Measurements from ENCODE around the gene WDR88. TPM values are rescaled to one million over a fixed set of nuclear protein-coding genes. Genes with fewer than 3 reads are reported as not detected.

WDR88 gene
- polyA plus RNA-seq, 2 of the 4 experiments (the other 2 are of a cell fraction) = 0.04 TPM; not detected in 1

GRCh38 chr19:33157906-33158305 lies 26.0 kb downstream of the WDR88 start:
- no peak overlapping the region for H3K4me3 ChIP-seq
- TF ChIP-seq JUN (IDR thresholded peaks at IDR 0.05) (no peak), JUNB (IDR thresholded peaks at IDR 0.05) (no peak), MAFK (IDR thresholded peaks at IDR 0.05; ENCODE audit: partially characterized antibody) (no peak), KDM5A (IDR thresholded peaks at IDR 0.05) (no peak), HOXB13 (CRISPR knock-in tag; IDR thresholded peaks at IDR 0.05; ENCODE audit: low read depth) (no peak), EHF (CRISPR knock-in tag; IDR thresholded peaks at IDR 0.05) (no peak), SREBF2 (IDR thresholded peaks at IDR 0.05) (no peak), CBX2 (IDR thresholded peaks at IDR 0.05; ENCODE audit: borderline replicate concordance, low read depth) (no peak), HDAC2 (IDR thresholded peaks at IDR 0.05) (no peak), ZNF302 (CRISPR knock-in tag; IDR thresholded peaks at IDR 0.05) (no peak)
- TF ChIP-seq, protein P1, sequence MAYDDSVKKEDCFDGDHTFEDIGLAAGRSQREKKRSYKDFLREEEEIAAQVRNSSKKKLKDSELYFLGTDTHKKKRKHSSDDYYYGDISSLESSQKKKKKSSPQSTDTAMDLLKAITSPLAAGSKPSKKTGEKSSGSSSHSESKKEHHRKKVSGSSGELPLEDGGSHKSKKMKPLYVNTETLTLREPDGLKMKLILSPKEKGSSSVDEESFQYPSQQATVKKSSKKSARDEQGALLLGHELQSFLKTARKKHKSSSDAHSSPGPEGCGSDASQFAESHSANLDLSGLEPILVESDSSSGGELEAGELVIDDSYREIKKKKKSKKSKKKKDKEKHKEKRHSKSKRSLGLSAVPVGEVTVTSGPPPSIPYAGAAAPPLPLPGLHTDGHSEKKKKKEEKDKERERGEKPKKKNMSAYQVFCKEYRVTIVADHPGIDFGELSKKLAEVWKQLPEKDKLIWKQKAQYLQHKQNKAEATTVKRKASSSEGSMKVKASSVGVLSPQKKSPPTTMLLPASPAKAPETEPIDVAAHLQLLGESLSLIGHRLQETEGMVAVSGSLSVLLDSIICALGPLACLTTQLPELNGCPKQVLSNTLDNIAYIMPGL (CRISPR knock-in tag; IDR thresholded peaks at IDR 0.05; ENCODE audit: borderline replicate concordance) = no peak
- TF ChIP-seq, protein P2, sequence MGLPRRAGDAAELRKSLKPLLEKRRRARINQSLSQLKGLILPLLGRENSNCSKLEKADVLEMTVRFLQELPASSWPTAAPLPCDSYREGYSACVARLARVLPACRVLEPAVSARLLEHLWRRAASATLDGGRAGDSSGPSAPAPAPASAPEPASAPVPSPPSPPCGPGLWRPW (IDR thresholded peaks at IDR 0.05) = no peak
- no peak overlapping the region for H3K27ac ChIP-seq
- ATAC-seq = no peak
- CTCF ChIA-PET = interaction anchor here (0.8 to 14.6 kb wide), 10 partner anchors 8 to 182 kb away, joined by 3 to 113 read pairs (median 10); no protein-coding TSS in a partner anchor
- no peaks in the 10 kb centered on the region for H3K9me3 ChIP-seq
- no peak for DNase-seq (ENCODE audit: low read depth in 1 of 2, low spot score in 1 of 2)
- no peak overlapping the region for H3K4me2 ChIP-seq
- 66% methylated on average over 3 of the region's 3 CpGs for WGBS (ENCODE audit: missing lambda C conversion rate)
- POLR2A ChIA-PET = interaction anchor here (4.0 kb wide), 1 partner anchor 18 kb away, joined by 28 read pairs; no protein-coding TSS in a partner anchor
- peaks cover 7% of the 10 kb centered on the region; the same call in 2 of the 3 replicates for H3K4me1 ChIP-seq
- FAIRE-seq = no peak

GRCh38 chr19:33158365-33158764 lies 26.5 kb downstream of the WDR88 start:
- CTCF ChIA-PET = interaction anchor here (1.3 to 14.6 kb wide), 7 partner anchors 8 to 182 kb away, joined by 3 to 113 read pairs (median 48); no protein-coding TSS in a partner anchor
- ATAC-seq (no peak), FAIRE-seq (peak; percentile 86), DNase-seq (ENCODE audit: low read depth in 1 of 2, low spot score in 1 of 2) (no peak)
- Histone ChIP-seq H3K4me1 (peaks cover 7% of the 10 kb centered on the region; the same call in 2 of the 3 replicates), H3K4me2 (no peak overlapping the region), H3K9me3 (no peaks in the 10 kb centered on the region), H3K27ac (no peak overlapping the region), H3K4me3 (no peak overlapping the region)
- TF ChIP-seq, protein P3, sequence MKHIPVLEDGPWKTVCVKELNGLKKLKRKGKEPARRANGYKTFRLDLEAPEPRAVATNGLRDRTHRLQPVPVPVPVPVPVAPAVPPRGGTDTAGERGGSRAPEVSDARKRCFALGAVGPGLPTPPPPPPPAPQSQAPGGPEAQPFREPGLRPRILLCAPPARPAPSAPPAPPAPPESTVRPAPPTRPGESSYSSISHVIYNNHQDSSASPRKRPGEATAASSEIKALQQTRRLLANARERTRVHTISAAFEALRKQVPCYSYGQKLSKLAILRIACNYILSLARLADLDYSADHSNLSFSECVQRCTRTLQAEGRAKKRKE (CRISPR knock-in tag; IDR thresholded peaks at IDR 0.05; ENCODE audit: low read depth) = no peak
- TF ChIP-seq ZC3H11A (IDR thresholded peaks at IDR 0.05) = no peak
- TF ChIP-seq JUN (IDR thresholded peaks at IDR 0.05) = no peak
- no peak for TF ChIP-seq HOXB5 (CRISPR knock-in tag; IDR thresholded peaks at IDR 0.05)
- TF ChIP-seq CHD4 (IDR thresholded peaks at IDR 0.05; ENCODE audit: borderline replicate concordance) = no peak
- TF ChIP-seq BHLHE40 (IDR thresholded peaks at IDR 0.05; ENCODE audit: low read depth, low read length) = no peak
- no peak for TF ChIP-seq ZNF302 (CRISPR knock-in tag; IDR thresholded peaks at IDR 0.05)
- WGBS (ENCODE audit: missing lambda C conversion rate) = 77% methylated on average over 6 of the region's 6 CpGs
- POLR2A ChIA-PET = interaction anchor here (4.0 kb wide), 1 partner anchor 18 kb away, joined by 28 read pairs; no protein-coding TSS in a partner anchor

- Histone ChIP-seq H3K4me2 (no peak overlapping the region), H3K27ac (no peak overlapping the region), H3K4me1 (peaks cover 7% of the 10 kb centered on the region; the same call in 2 of the 3 replicates), H3K4me3 (no peak overlapping the region), H3K9me3 (no peaks in the 10 kb centered on the region)
- TF ChIP-seq KDM1A (IDR thresholded peaks at IDR 0.05; ENCODE audit: low read depth) (no peak), MAFK (IDR thresholded peaks at IDR 0.05; ENCODE audit: partially characterized antibody) (no peak), RNF2 (IDR thresholded peaks at IDR 0.05; ENCODE audit: borderline replicate concordance, low read depth) (no peak), CHD2 (IDR thresholded peaks at IDR 0.05; ENCODE audit: low read length, partially characterized antibody) (no peak), ZC3H11A (IDR thresholded peaks at IDR 0.05) (peak; percentile 99)
- TF ChIP-seq, protein P4, sequence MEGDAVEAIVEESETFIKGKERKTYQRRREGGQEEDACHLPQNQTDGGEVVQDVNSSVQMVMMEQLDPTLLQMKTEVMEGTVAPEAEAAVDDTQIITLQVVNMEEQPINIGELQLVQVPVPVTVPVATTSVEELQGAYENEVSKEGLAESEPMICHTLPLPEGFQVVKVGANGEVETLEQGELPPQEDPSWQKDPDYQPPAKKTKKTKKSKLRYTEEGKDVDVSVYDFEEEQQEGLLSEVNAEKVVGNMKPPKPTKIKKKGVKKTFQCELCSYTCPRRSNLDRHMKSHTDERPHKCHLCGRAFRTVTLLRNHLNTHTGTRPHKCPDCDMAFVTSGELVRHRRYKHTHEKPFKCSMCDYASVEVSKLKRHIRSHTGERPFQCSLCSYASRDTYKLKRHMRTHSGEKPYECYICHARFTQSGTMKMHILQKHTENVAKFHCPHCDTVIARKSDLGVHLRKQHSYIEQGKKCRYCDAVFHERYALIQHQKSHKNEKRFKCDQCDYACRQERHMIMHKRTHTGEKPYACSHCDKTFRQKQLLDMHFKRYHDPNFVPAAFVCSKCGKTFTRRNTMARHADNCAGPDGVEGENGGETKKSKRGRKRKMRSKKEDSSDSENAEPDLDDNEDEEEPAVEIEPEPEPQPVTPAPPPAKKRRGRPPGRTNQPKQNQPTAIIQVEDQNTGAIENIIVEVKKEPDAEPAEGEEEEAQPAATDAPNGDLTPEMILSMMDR (IDR thresholded peaks at IDR 0.05) = no peak
- TF ChIP-seq, protein P5, sequence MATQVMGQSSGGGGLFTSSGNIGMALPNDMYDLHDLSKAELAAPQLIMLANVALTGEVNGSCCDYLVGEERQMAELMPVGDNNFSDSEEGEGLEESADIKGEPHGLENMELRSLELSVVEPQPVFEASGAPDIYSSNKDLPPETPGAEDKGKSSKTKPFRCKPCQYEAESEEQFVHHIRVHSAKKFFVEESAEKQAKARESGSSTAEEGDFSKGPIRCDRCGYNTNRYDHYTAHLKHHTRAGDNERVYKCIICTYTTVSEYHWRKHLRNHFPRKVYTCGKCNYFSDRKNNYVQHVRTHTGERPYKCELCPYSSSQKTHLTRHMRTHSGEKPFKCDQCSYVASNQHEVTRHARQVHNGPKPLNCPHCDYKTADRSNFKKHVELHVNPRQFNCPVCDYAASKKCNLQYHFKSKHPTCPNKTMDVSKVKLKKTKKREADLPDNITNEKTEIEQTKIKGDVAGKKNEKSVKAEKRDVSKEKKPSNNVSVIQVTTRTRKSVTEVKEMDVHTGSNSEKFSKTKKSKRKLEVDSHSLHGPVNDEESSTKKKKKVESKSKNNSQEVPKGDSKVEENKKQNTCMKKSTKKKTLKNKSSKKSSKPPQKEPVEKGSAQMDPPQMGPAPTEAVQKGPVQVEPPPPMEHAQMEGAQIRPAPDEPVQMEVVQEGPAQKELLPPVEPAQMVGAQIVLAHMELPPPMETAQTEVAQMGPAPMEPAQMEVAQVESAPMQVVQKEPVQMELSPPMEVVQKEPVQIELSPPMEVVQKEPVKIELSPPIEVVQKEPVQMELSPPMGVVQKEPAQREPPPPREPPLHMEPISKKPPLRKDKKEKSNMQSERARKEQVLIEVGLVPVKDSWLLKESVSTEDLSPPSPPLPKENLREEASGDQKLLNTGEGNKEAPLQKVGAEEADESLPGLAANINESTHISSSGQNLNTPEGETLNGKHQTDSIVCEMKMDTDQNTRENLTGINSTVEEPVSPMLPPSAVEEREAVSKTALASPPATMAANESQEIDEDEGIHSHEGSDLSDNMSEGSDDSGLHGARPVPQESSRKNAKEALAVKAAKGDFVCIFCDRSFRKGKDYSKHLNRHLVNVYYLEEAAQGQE (IDR thresholded peaks at IDR 0.05) = no peak
- POLR2A ChIA-PET = interaction anchor here (4.0 kb wide), 1 partner anchor 17 kb away, joined by 28 read pairs; no protein-coding TSS in a partner anchor
- DNase-seq (ENCODE audit: low read depth in 1 of 2, low spot score in 1 of 2) = no peak
- WGBS (ENCODE audit: missing lambda C conversion rate) = 95% methylated on average over 4 of the region's 4 CpGs
- no peak for FAIRE-seq
- ATAC-seq = no peak
- CTCF ChIA-PET = interaction anchor here (1.0 to 14.6 kb wide), 10 partner anchors 9 to 183 kb away, joined by 3 to 113 read pairs (median 10); no protein-coding TSS in a partner anchor
Observed at GRCh38 chr19:33159149-33159548, 27.2 kb downstream of the WDR88 start.

All from A549 (cell line).